ENCODE measurements around the gene HECW1.

Gene HECW1

DNA sequence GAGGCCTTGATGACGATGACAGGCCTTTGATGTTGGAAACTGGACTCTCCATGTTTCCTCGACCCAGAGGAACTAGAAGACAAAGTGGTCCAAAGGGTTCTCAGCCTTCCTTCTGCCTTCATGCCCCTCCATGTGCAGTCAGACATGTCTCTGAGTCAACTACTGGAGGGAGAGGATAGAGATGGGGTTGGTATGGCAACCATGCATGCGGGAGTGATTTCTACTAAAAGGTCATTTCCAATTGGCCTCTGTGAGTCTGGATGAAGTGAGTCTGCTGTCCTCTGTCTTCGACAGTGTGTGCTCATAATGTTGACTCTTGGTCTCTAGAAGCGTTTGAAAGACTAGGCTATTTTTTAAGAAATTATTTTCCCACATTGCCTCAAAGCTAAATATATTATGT, 499.7 kb downstream of the HECW1 start:
- no peak overlapping the region for H3K27ac ChIP-seq
- TF ChIP-seq, protein P1, sequence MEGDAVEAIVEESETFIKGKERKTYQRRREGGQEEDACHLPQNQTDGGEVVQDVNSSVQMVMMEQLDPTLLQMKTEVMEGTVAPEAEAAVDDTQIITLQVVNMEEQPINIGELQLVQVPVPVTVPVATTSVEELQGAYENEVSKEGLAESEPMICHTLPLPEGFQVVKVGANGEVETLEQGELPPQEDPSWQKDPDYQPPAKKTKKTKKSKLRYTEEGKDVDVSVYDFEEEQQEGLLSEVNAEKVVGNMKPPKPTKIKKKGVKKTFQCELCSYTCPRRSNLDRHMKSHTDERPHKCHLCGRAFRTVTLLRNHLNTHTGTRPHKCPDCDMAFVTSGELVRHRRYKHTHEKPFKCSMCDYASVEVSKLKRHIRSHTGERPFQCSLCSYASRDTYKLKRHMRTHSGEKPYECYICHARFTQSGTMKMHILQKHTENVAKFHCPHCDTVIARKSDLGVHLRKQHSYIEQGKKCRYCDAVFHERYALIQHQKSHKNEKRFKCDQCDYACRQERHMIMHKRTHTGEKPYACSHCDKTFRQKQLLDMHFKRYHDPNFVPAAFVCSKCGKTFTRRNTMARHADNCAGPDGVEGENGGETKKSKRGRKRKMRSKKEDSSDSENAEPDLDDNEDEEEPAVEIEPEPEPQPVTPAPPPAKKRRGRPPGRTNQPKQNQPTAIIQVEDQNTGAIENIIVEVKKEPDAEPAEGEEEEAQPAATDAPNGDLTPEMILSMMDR (conservative IDR thresholded peaks at IDR 0.05): no peak

- TF ChIP-seq, protein P1 (conservative IDR thresholded peaks at IDR 0.05): no peak
- H3K27ac ChIP-seq: no peak overlapping the region
Measured at GRCh38 chr7:43612599-43613589, 500.4 kb downstream of the HECW1 start.

Measured in VCaP (cell line).